Fibroblast of lung (primary cell): ENCODE results near the gene ITPKB. TPM values are rescaled to one million over a fixed set of nuclear protein-coding genes. Genes with fewer than 3 reads are reported as not detected.
"Not testable (repeated sequence)": the region's sequence is repeated elsewhere in the genome, so short reads cannot be mapped to it uniquely, and the experiment has no call there.

Experiments
- DNase-seq, 2 donors: peaks; one replicate each; pipeline versions ENCODE4 v3.0.0 to v3.0.0-alpha.2; 2010; ENCODE audit warnings: low read depth in 2 of 2
- H2AFZ ChIP-seq: 2 replicates; pipeline ENCODE4 v1.5.1; 2012; ENCODE audit warnings: low read length, control low read depth, inconsistent platforms
- H3K27ac ChIP-seq: 2 replicates; pipeline ENCODE4 v1.5.1; 2011; ENCODE audit warnings: low read length, control low read depth; ENCODE audit not compliant: insufficient read depth
- H3K27me3 ChIP-seq: 2 replicates; pipeline ENCODE4 v1.5.1; 2011; ENCODE audit warnings: mild to moderate bottlenecking, low read length; ENCODE audit not compliant: control insufficient read depth, insufficient read depth
- H3K36me3 ChIP-seq: 2 replicates; pipeline ENCODE4 v1.5.1; 2011; ENCODE audit warnings: low read length; ENCODE audit not compliant: control insufficient read depth, insufficient read depth
- H3K4me1 ChIP-seq: 2 replicates; pipeline ENCODE4 v1.5.1; 2011; ENCODE audit warnings: low read length; ENCODE audit not compliant: control insufficient read depth, insufficient read depth; ENCODE audit errors: extremely low read depth
- H3K4me2 ChIP-seq: 2 replicates; pipeline ENCODE4 v1.5.1; 2011; ENCODE audit warnings: low read length, control low read depth; ENCODE audit not compliant: insufficient read depth; ENCODE audit errors: extremely low read depth
- H3K4me3 ChIP-seq, 4 experiments: fragments of 200-600 bp in 1 of 4; sonication (generic) in 1 of 4; replicated peaks in 1 of 4; 2 replicates each; pipeline ENCODE4 v1.5.1; 2011 to 2016; ENCODE audit warnings: low read length in 4 of 4, low read depth in 3 of 4, mild to moderate bottlenecking in 3 of 4, control low read depth in 2 of 4, inconsistent platforms in 1 of 4, mixed read lengths in 1 of 4; ENCODE audit not compliant: insufficient read depth in 1 of 4; ENCODE audit errors: control extremely low read depth in 1 of 4
- H3K79me2 ChIP-seq: 2 replicates; pipeline ENCODE4 v1.5.1; 2012; ENCODE audit warnings: mild to moderate bottlenecking, low read length, inconsistent platforms; ENCODE audit not compliant: control insufficient read depth, insufficient read depth
- H3K9ac ChIP-seq: 2 replicates; pipeline ENCODE4 v1.5.1; 2011; ENCODE audit warnings: mild to moderate bottlenecking, low read length, control low read depth; ENCODE audit not compliant: insufficient read depth
- H3K9me3 ChIP-seq: 2 replicates; pipeline ENCODE4 v1.5.1; 2012; ENCODE audit warnings: low read depth, low read length; ENCODE audit not compliant: control insufficient read depth, insufficient read depth
- H4K20me1 ChIP-seq: 2 replicates; pipeline ENCODE4 v1.5.1; 2011; ENCODE audit warnings: low read length; ENCODE audit not compliant: control insufficient read depth, insufficient read depth; ENCODE audit errors: extremely low read depth
- EZH2 ChIP-seq: IDR thresholded peaks from 2 replicates; pipeline ENCODE4 v1.5.1; 2012; ENCODE audit warnings: low read length, control low read depth, mild to moderate bottlenecking; ENCODE audit errors: missing control alignments
- polyA plus RNA-seq, 2 donors: library from polyadenylated mRNA; depleted of rRNA in 1 of 2; stranded (reverse) in 1 of 2; unstranded in 1 of 2; fragments of >200 nt; gene quantifications; 2 replicates each; pipeline ENCODE4 v1.2.1, GENCODE V29; 2011 to 2012; ENCODE audit warnings: missing spikeins in 1 of 2
- total RNA-seq: library from RNA; depleted of rRNA; stranded (reverse); fragments of >200 nt; gene quantifications from 2 replicates; pipeline ENCODE4 v1.2.1, GENCODE V29; 2014
- TF ChIP-seq, protein P1 (sequence below), 2 donors: IDR thresholded peaks in 1 of 2; conservative IDR thresholded peaks in 1 of 2; 1 replicate in 1 of 2; 2 replicates in 1 of 2; pipeline ENCODE4 v1.5.1; 2011 to 2012; ENCODE audit warnings: low read length in 2 of 2, control low read depth in 1 of 2, inconsistent platforms in 1 of 2, low read depth in 1 of 2, mild to moderate bottlenecking in 1 of 2

ITPKB gene
- total and polyA plus RNA-seq, 2 donors (not counting 1 experiment from before 2014, with no cell fraction given): 10.2 to 32.4 TPM

DNA sequence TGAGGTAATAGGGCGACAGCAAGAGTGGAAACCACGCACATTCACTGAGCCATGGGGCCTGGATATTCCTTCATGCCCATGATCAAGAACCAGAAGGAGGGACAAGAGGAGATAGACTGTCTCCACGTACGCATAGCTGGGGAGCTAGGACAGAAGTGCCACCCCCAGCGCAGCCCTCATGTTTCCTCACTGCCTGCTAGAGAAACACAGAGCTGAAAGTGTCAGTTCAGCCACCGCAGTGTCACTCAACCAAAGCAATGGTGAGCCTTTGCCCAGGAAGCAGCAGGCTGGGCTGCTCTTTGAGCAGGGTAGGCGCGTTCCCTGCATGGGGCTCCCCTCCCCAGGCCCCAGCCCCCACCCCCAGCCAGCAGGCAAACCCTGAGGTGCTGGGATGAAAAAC lies 122.0 kb downstream of the ITPKB start:
- DNase-seq: no peak
- Histone ChIP-seq H3K4me3 (no peak overlapping the region), H3K9me3 (no peaks in the 10 kb centered on the region), H3K27me3 (peaks cover 11% of the 10 kb centered on the region), H2AFZ (no peak overlapping the region), H3K79me2 (no peaks in the 10 kb centered on the region), H3K9ac (no peak overlapping the region), H3K27ac (no peak overlapping the region), H3K4me2 (no peak overlapping the region), H4K20me1 (no peaks in the 10 kb centered on the region), H3K36me3 (no peaks in the 10 kb centered on the region), H3K4me1 (no peaks in the 10 kb centered on the region)
- TF ChIP-seq EZH2: no peak
- TF ChIP-seq, protein P1, sequence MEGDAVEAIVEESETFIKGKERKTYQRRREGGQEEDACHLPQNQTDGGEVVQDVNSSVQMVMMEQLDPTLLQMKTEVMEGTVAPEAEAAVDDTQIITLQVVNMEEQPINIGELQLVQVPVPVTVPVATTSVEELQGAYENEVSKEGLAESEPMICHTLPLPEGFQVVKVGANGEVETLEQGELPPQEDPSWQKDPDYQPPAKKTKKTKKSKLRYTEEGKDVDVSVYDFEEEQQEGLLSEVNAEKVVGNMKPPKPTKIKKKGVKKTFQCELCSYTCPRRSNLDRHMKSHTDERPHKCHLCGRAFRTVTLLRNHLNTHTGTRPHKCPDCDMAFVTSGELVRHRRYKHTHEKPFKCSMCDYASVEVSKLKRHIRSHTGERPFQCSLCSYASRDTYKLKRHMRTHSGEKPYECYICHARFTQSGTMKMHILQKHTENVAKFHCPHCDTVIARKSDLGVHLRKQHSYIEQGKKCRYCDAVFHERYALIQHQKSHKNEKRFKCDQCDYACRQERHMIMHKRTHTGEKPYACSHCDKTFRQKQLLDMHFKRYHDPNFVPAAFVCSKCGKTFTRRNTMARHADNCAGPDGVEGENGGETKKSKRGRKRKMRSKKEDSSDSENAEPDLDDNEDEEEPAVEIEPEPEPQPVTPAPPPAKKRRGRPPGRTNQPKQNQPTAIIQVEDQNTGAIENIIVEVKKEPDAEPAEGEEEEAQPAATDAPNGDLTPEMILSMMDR (conservative IDR thresholded peaks at IDR 0.05 in 1 of 2, IDR thresholded peaks at IDR 0.05 in 1 of 2; ENCODE audit: low read depth in 1 of 2, low read length in 2 of 2): no peak

DNA sequence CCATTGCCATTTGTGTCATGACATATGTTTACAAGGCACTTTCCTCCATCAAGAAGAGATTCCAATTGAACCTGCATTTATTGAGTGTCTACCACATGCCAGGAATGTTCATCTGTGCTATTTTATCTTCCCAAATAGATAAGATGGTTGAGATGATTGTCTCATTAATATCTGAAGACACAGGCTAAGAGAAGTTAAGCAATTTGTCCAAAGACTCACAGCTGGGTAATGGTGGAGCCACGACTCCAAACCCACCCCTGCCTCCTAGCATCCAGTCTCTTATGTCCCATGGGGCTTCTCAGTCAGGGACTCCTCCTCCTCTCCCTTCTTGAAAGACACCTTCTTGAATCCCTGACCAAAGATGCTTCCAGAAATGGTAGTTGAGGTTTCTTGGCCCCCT lies 122.4 kb downstream of the ITPKB start:
- Histone ChIP-seq H3K27me3 (peaks cover 11% of the 10 kb centered on the region), H4K20me1 (no peaks in the 10 kb centered on the region), H3K79me2 (no peaks in the 10 kb centered on the region), H3K4me2 (no peak overlapping the region), H3K27ac (no peak overlapping the region), H3K36me3 (no peaks in the 10 kb centered on the region), H3K9me3 (no peaks in the 10 kb centered on the region), H3K9ac (no peak overlapping the region), H3K4me1 (no peaks in the 10 kb centered on the region), H2AFZ (no peak overlapping the region), H3K4me3 (no peak overlapping the region)
- no peak for DNase-seq
- TF ChIP-seq, protein P1 (conservative IDR thresholded peaks at IDR 0.05 in 1 of 2, IDR thresholded peaks at IDR 0.05 in 1 of 2; ENCODE audit: low read depth in 1 of 2, low read length in 2 of 2): no peak
- TF ChIP-seq EZH2: no peak

DNA sequence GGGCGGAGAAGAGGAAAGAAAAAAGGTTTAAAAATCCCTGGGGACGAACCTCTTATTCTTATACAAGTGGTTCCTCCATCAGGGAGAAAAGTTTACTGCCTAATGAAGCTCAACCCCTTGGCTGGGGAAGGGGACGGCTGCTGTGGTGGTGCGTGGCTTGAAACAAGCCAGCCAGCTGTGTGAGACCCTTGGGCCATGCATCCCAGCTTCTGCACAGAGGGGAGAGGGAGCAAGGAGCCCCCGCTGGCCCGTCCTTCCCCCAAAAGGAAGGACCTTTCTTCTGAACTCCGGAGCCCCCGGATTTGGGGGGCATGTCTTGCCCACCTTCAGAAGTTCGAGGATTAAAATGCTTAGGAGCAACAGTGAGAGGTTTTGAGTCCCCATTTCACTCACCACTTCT lies 123.2 kb downstream of the ITPKB start:
- DNase-seq: no peak

GRCh38 chr1:226611980-226612379 lies 127.1 kb downstream of the ITPKB start:
- H3K27ac ChIP-seq, H4K20me1 ChIP-seq, H3K36me3 ChIP-seq, H3K4me3 ChIP-seq, H3K9ac ChIP-seq, DNase-seq, H3K4me1 ChIP-seq, H2AFZ ChIP-seq, H3K79me2 ChIP-seq, H3K9me3 ChIP-seq, H3K4me2 ChIP-seq, H3K27me3 ChIP-seq: not testable (repeated sequence)

More for the DNA sequence above, 123.2 kb downstream of the ITPKB start:
- no peaks in the 10 kb centered on the region for H3K36me3 ChIP-seq
- no peaks in the 10 kb centered on the region for H3K9me3 ChIP-seq
- H3K79me2 ChIP-seq: no peaks in the 10 kb centered on the region
- no peak overlapping the region for H2AFZ ChIP-seq
- H3K4me2 ChIP-seq: no peak overlapping the region
- H3K4me1 ChIP-seq: no peaks in the 10 kb centered on the region
- no peak overlapping the region for H3K9ac ChIP-seq
- H4K20me1 ChIP-seq: no peaks in the 10 kb centered on the region
- TF ChIP-seq EZH2: no peak
- peaks cover 11% of the 10 kb centered on the region for H3K27me3 ChIP-seq
- no peak overlapping the region for H3K4me3 ChIP-seq
- no peak overlapping the region for H3K27ac ChIP-seq
